Urinary bladder (tissue), 4 donors: ENCODE measurements around the gene NRXN3. TPM values are rescaled to one million over a fixed set of nuclear protein-coding genes. Genes with fewer than 3 reads are reported as not detected.

Experiments used
- DNase-seq: peaks from one replicate; pipeline ENCODE4 v3.0.0-alpha.2; 2015; ENCODE audit errors: extremely low spot score
- H3K27ac ChIP-seq: one replicate; pipeline ENCODE4 v1.5.1; 2013; ENCODE audit warnings: low read depth, mild to moderate bottlenecking, moderate library complexity
- H3K36me3 ChIP-seq: one replicate; pipeline ENCODE4 v1.6.1; 2013; ENCODE audit warnings: mild to moderate bottlenecking, moderate library complexity; ENCODE audit not compliant: insufficient read depth
- H3K4me1 ChIP-seq: one replicate; pipeline ENCODE4 v1.6.1; 2013; ENCODE audit warnings: mild to moderate bottlenecking, moderate library complexity; ENCODE audit not compliant: insufficient read depth
- H3K4me3 ChIP-seq: one replicate; pipeline ENCODE4 v1.5.1; 2013; ENCODE audit warnings: low read depth, low read length
- WGBS: extraction: QIAGEN DNeasy Blood & Tissue Kit; methylation state at CpG from one replicate; pipeline ENCODE4 v1.1.7; 2013; 5-methylcytosine and 5-hydroxymethylcytosine counted together
- polyA plus RNA-seq: library from polyadenylated mRNA; stranded (reverse); fragments of 200-250 nt; gene quantifications from one replicate; pipeline ENCODE4 v1.2.3, GENCODE V29; 2013
- total RNA-seq: library from RNA; depleted of rRNA; stranded (reverse); fragments of >200 nt; gene quantifications from one replicate; pipeline ENCODE4 v1.2.3, GENCODE V29; 2014
- donor health status: healthy with polysubstance abuse.
- donor health status: healthy.

NRXN3 gene
- total and polyA plus RNA-seq, 2 donors: 3.9 to 6.7 TPM

- Histone ChIP-seq H3K4me1 (no peaks in the 10 kb centered on the region), H3K27ac (no peak overlapping the region), H3K36me3 (no peaks in the 10 kb centered on the region), H3K4me3 (no peak overlapping the region)
- no peak for DNase-seq
- 65% methylated on average over 4 of the region's 4 CpGs for WGBS
Observed at GRCh38 chr14:79783041-79783440, 1612.9 kb downstream of the NRXN3 start.

GRCh38 chr14:79786522-79786921, 1616.3 kb downstream of the NRXN3 start:
- WGBS: 64% methylated on average over 3 of the region's 3 CpGs
- Histone ChIP-seq H3K4me3 (no peak overlapping the region), H3K4me1 (no peaks in the 10 kb centered on the region), H3K36me3 (no peaks in the 10 kb centered on the region), H3K27ac (no peak overlapping the region)
- no peak for DNase-seq

GRCh38 chr14:79788346-79788745, 1618.2 kb downstream of the NRXN3 start:
- 88% methylated on average over 2 of the region's 2 CpGs for WGBS

GRCh38 chr14:79791055-79791732, 1621.0 kb downstream of the NRXN3 start:
- WGBS: 89% methylated on average over 5 of the region's 5 CpGs
- H3K36me3 ChIP-seq: no peaks in the 10 kb centered on the region
- DNase-seq: no peak
- H3K4me3 ChIP-seq: no peak overlapping the region
- no peaks in the 10 kb centered on the region for H3K4me1 ChIP-seq
- no peak overlapping the region for H3K27ac ChIP-seq

More at GRCh38 chr14:79788346-79788745, 1618.2 kb downstream of the NRXN3 start:
- Histone ChIP-seq H3K4me1 (no peaks in the 10 kb centered on the region), H3K36me3 (no peaks in the 10 kb centered on the region), H3K4me3 (no peak overlapping the region), H3K27ac (no peak overlapping the region)
- DNase-seq: no peak

- no peak overlapping the region for H3K27ac ChIP-seq
- 77% methylated on average over 1 of the region's 1 CpG for WGBS
- no peak overlapping the region for H3K4me3 ChIP-seq
- H3K36me3 ChIP-seq: no peaks in the 10 kb centered on the region
- H3K4me1 ChIP-seq: no peaks in the 10 kb centered on the region
- DNase-seq: no peak
Observed at GRCh38 chr14:79802093-79802492, 1631.9 kb downstream of the NRXN3 start.

GRCh38 chr14:79805636-79806035, 1635.5 kb downstream of the NRXN3 start:
- Histone ChIP-seq H3K27ac (no peak overlapping the region), H3K4me3 (no peak overlapping the region), H3K4me1 (no peaks in the 10 kb centered on the region), H3K36me3 (no peaks in the 10 kb centered on the region)
- DNase-seq: no peak
- 60% methylated on average over 1 of the region's 1 CpG for WGBS

GRCh38 chr14:79809849-79810612, 1639.9 kb downstream of the NRXN3 start:
- no peak for DNase-seq
- H3K36me3 ChIP-seq: no peaks in the 10 kb centered on the region
- H3K27ac ChIP-seq: no peak overlapping the region
- H3K4me1 ChIP-seq: no peaks in the 10 kb centered on the region
- 73% methylated on average over 3 of the region's 3 CpGs for WGBS
- H3K4me3 ChIP-seq: no peak overlapping the region

GRCh38 chr14:79820866-79821535, 1650.8 kb downstream of the NRXN3 start:
- no peaks in the 10 kb centered on the region for H3K4me1 ChIP-seq
- no peaks in the 10 kb centered on the region for H3K36me3 ChIP-seq
- WGBS: 45% methylated on average over 1 of the region's 1 CpG
- H3K27ac ChIP-seq: no peak overlapping the region
- no peak overlapping the region for H3K4me3 ChIP-seq
- DNase-seq: no peak

GRCh38 chr14:79822034-79822433, 1651.9 kb downstream of the NRXN3 start:
- no peak overlapping the region for H3K4me3 ChIP-seq
- no peak for DNase-seq
- no peaks in the 10 kb centered on the region for H3K4me1 ChIP-seq
- 59% methylated on average over 2 of the region's 2 CpGs for WGBS
- H3K27ac ChIP-seq: no peak overlapping the region
- H3K36me3 ChIP-seq: no peaks in the 10 kb centered on the region

GRCh38 chr14:79825046-79825521, 1654.9 kb downstream of the NRXN3 start:
- 48% methylated on average over 6 of the region's 6 CpGs for WGBS
- peak overlapping the region; percentile 23 for H3K27ac ChIP-seq
- no peak overlapping the region for H3K4me3 ChIP-seq
- H3K36me3 ChIP-seq: no peaks in the 10 kb centered on the region
- DNase-seq: no peak
- no peaks in the 10 kb centered on the region for H3K4me1 ChIP-seq

GRCh38 chr14:79826362-79826761, 1656.2 kb downstream of the NRXN3 start:
- no peak overlapping the region for H3K27ac ChIP-seq
- no peak overlapping the region for H3K4me3 ChIP-seq
- no peaks in the 10 kb centered on the region for H3K36me3 ChIP-seq
- no peaks in the 10 kb centered on the region for H3K4me1 ChIP-seq
- 84% methylated on average over 2 of the region's 2 CpGs for WGBS
- no peak for DNase-seq

- Histone ChIP-seq H3K4me3 (no peak overlapping the region), H3K27ac (no peak overlapping the region), H3K36me3 (no peaks in the 10 kb centered on the region), H3K4me1 (no peaks in the 10 kb centered on the region)
- WGBS: 87% methylated on average over 3 of the region's 3 CpGs
- DNase-seq: no peak
Observed at GRCh38 chr14:79829405-79830166, 1659.4 kb downstream of the NRXN3 start.

GRCh38 chr14:79831195-79831892, 1661.2 kb downstream of the NRXN3 start:
- no peak for DNase-seq
- Histone ChIP-seq H3K4me1 (no peaks in the 10 kb centered on the region), H3K27ac (no peak overlapping the region), H3K4me3 (no peak overlapping the region), H3K36me3 (no peaks in the 10 kb centered on the region)
- 64% methylated on average over 10 of the region's 10 CpGs for WGBS
